Stomach (tissue), 4 donors: Measurements from ENCODE around the gene SPAG6.

Experiments used
- POLR2A ChIP-seq, 4 donors: fragments of 450-650 bp; IDR thresholded peaks; one replicate each; pipeline ENCODE4 v1.6.1; 2016; ENCODE audit warnings: antibody characterized with exemption in 4 of 4, control low read depth in 2 of 4, mild to moderate bottlenecking in 1 of 4, moderate library complexity in 1 of 4
- TF ChIP-seq, protein P1 (sequence below), 7 experiments: fragments of 450-650 bp in 4 of 7; fragments of 200-600 bp in 3 of 7; sonication (generic) in 3 of 7; IDR thresholded peaks; one replicate each; pipeline ENCODE4 v1.5.1; 2016 to 2019; ENCODE audit warnings: antibody characterized with exemption in 7 of 7, control low read depth in 2 of 7, mild to moderate bottlenecking in 1 of 7

DNA sequence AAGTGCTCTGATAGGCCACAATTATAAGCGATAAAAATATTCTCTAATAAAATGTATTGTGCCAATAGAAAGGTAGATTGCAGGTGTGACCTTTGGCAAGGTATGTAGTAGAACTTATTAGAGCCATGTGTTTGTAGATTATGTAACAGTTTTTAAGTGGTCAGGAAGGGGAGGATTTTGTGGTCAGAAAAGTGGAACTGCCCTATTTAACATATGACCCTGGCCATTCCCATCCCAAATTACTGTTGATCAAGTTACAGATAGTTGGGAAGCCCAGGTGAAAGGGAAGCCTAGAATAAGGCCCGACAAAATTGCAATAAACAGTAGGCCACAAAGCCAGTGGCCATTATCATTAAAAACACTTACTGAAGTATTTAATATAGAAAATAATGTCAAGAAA is 89.2 kb downstream of the SPAG6 start:
- TF ChIP-seq, protein P1, sequence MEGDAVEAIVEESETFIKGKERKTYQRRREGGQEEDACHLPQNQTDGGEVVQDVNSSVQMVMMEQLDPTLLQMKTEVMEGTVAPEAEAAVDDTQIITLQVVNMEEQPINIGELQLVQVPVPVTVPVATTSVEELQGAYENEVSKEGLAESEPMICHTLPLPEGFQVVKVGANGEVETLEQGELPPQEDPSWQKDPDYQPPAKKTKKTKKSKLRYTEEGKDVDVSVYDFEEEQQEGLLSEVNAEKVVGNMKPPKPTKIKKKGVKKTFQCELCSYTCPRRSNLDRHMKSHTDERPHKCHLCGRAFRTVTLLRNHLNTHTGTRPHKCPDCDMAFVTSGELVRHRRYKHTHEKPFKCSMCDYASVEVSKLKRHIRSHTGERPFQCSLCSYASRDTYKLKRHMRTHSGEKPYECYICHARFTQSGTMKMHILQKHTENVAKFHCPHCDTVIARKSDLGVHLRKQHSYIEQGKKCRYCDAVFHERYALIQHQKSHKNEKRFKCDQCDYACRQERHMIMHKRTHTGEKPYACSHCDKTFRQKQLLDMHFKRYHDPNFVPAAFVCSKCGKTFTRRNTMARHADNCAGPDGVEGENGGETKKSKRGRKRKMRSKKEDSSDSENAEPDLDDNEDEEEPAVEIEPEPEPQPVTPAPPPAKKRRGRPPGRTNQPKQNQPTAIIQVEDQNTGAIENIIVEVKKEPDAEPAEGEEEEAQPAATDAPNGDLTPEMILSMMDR (IDR thresholded peaks at IDR 0.05), result no peak
- no peak for TF ChIP-seq POLR2A (IDR thresholded peaks at IDR 0.05)
